Bone marrow (tissue), 2 donors: Measurements from ENCODE around the gene FZD10.

Experiments
- DNase-seq, 2 donors: peaks; one replicate each; lab custom pipeline; 2025; lab: John Stamatoyannopoulos, UW

The FZD10 gene

DNA sequence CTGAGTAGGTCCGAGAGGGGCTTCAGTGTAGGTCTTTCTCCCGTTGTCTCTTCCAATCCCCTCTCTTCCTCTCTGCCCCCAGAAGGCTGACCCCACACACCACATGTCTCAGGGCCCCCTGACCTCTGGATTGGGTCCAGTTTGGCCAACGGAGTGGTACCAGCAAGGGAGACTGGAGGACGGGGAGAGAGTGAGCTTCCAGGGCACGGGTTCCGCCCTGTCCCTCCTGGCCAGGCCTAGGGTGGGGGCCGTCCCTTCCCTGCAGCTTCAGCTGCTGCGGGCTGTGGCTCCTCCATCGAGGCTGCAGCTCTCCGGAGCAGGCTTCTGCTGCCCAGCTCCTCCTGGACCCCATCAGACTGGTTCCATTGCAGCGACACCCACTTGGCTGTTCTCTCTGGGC lies 17.4 kb downstream of the FZD10 start:
- DNase-seq, result no peak

DNA sequence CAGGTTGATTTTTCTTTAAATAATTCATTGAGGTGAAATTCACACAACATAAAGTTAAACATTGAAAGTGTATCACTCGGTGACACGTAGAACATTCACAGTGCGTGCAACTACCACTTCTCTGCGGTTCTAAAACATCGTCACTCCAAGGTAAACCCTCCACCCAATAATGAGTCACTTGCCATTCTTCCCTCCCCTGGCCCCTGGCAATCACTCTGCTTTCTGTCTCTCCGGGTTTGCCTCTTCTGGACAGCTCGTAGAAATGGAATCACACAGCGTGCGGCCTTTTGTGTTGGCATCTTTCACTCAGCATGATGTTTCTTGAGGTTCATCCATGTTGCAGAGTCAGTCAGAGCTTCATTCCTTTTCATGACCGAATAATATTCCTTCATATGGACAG lies 18.9 kb downstream of the FZD10 start:
- DNase-seq, result no peak

DNA sequence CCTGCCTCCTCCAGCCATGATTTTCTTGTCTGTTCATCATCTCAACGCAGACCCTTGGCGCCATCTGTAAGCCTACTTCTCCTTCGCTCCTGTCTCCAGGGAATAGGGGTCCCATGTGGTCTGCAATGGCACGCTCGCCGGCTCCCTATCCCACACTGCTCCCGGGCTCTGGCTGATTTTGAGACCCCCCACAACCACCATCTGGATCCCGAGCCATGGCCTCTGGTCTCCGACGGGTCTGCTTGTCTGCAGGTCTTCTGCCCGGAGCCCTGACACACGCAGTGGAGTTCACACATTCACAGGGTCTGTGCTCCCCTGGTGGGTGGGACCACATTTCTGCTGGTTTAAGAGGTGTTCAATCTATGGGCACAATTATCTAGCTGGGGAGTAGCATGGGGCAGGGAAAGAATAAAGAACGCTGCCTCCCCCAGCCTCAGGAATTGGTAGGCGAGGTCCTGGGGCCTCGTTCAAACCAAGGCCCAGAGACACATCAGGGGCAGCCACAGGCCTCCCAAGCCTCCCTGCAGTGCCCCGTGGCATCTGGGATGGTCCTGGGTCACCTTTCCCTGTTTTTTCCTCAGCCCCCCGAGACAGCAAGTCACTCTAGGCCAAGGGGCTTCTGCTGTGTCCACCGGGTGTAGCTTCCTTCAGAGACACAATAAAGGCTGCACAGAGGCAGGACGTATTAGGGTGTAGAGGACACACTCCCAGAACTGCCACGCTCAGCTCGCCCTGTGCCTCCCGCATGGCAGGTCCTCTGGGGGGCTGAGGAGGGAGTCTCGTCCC lies 21.5 kb downstream of the FZD10 start:
- DNase-seq, result no peak

DNA sequence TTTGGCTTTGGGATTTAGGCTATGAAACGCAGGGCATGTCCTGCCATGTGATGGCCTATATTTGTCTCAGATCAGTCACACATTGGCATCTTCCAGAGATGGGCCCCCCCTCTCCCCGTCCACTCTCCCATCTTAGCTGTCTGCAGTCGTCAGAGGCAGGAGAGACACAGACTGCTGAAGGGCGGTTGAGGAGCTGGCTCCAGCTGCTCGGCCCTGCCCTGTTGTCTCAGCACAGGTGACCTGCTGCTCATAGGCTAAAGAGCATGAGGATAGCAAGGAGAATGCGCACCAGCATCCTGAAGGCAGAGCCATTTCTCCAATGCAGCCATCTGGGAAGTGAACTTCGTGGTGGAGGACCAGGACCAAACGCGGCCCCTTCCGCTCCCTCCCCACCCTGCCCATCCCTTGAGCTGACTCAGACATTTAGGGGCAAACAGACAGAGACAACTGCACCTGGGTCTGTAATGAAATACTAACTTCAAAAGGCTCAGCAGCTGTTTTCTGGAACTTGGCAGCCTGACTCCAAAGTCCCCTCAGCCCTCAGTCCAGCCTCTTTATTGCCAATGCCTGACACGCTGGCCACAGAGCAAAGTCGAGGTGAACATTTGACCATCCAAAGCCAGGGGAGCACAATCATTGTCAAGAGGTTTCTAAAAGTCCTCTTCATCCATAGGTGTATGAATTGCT lies 22.3 kb downstream of the FZD10 start:
- no peak for DNase-seq

DNA sequence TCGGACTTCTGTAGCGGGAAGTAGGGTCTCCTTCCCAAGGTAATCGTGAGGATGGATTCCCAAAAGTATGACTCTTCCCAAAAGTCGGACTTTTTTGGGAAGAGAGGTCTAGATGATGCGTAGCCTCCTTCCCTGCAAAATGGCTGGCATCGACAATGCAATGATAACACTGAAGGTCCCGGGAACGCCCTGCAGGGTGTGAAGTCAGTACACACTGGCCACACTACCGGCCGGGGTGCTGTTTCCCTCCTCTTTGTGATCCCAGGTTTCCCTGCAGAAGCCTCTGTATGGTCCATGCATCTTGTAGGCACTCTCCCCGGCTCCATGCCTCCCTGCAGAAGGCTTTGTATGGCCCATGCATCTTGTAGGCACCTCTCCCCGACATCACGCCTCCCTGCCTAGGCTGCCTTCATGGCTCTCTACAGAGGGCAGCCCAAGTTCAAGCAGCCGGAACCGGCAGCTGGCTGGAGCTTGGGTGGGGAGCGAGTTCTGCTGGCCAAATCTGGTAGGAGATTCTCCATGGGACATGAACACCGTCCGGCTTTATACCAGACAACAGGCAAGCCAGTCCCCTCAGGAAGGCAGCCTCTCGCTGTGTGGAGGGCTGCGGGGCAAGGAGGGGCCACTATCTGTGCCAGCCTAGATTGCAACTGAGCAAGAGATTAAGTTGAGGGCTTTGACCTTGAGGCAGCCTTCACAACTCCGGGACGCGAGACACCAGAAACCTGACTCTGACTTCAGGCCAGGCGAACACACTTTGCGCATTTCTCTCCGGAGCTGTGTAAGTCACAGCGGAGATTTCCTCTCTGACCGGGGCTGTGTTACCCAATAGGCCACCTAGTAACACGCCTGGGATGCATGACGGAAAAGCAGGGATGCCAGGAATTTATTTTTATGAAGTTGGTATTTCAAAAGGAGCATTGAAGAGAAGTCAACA lies 23.5 kb downstream of the FZD10 start:
- DNase-seq, result no peak

DNA sequence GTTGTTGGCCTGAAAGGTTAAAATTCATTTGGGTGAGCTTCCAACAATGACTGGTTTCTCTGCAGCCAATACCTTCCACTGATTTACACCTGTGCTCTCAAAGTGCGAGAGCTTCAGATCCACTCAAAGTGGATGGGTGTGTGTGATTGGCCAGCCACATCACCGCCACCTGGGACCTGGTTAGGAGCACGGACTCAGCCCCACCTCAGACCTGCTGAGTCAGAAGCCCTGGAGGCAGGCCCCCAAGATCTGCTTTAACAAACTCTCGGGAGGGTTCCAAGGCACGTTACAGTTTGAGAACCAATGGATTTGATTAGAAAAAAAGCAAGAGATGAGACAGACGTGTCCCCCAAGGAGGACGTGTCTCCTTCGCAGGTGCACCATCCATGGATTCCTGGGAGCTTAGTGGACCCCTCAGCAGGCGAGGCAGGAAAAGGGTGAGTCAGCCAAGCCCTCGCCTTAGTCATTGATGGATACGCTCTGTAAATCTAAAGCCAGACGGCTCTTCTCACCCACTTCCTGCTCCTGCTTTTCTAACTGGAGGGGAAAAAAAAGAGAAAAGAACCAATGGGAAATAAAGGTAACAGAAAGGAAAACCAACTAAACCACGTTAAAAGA lies 24.5 kb downstream of the FZD10 start:
- no peak for DNase-seq

DNA sequence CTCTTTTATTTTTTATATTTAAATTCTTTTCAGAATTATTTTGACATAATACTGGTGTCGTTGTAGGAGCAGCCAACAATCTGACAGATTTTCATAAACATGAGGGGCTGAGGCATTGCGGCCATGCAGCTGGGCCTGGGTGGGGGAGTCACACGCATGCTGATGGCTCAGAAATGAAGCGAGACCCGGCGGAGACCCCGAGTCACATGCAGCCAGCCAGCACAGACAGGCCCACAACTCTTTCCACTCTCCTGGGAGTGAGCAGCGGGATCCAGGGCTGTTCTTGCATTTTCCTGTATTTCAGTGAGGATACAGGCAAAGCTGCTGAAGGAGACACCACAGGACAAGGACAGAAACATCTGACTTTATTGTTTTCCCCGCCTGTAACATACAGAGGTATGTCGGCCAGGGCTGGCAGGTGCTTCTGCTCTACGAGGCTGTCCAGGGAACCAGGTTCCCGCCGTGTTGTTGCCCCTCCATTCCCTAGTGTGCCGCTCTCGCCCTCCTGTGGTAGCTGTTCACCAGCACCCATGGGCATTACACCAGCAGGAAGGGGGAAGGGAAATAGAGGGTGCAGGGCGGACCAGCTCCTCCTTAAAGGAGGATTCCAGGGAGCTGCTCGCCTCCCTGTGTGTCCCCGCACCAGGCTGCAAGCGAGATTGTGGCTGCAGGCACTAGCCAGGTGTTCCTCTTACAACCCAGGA lies 30.5 kb downstream of the FZD10 start:
- no peak for DNase-seq

DNA sequence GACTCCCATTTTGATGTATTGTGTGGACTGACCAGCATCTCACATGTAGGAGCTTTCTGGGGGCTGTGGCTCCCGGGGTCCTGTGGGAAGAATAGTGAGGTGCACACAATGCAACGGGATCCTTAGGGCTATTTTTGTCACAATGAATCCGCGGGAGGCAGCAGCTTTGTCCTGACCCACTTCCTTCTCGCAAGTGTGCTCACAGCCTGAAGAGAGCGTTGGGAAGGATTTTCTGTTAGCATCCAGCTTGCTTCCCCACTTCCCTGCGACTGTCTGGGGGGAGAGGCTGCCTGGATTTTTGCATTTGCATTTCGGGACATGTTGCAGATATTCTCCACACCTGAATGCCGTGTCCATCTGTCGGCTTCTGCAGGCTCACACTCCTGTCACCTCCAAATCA lies 31.9 kb downstream of the FZD10 start:
- DNase-seq, result no peak

DNA sequence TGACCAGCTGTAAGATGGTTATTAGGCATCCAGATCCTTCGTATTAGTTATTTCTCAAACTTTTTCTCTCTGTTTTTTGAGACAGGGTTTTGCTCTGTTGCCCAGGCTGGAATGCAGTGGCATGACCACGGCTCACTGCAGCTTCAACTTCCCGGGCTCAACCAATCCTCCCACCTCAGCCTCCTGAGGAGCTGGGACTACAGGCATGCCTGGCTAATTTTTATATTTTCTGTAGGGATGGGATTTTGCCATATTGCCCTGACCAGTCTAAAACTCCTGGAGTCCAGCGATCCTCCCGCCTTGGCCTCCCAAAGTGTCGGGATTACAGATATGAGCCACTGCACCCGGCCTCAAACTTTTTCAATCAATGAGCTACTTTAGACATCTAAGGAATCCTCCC lies 33.1 kb downstream of the FZD10 start:
- DNase-seq, result no peak

DNA sequence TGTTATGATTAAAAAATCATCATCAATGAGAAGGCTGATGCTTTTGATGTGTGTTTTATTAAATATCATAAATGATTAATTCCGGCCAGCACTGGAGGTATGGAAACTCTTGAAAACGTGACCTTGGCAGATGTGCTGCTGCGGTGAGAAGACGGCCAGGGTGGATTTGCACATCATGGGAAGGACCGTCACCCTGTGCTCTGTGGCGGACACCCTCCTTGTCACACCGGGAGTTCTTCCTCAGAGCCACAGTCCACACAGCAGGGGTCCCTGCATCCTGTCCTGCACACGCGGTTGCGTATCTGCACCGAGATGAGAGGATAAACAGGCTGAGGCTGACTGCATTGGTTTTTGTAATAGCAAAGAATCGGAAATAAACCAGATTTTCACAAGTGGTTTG lies 33.5 kb downstream of the FZD10 start:
- DNase-seq, result no peak

DNA sequence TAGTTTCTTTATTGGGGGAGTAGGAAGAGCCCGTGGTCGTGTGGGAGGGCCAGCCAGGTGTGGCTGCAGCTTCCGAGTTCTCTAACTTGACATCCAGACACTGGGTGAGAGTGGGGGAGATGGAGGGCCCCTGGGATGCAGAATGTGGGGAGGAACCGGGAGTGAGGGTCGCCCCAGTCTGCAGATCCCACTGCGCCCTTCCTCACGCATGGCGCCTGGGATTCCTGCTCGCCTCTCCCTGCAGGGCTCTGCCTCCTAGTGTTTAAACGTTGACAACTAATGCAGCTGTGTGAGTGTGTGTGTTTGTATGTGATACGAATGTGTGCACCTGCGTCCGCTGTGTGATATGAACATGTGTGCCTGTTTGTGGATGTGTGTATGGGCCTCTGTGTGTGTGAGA lies 34.6 kb downstream of the FZD10 start:
- no peak for DNase-seq

DNA sequence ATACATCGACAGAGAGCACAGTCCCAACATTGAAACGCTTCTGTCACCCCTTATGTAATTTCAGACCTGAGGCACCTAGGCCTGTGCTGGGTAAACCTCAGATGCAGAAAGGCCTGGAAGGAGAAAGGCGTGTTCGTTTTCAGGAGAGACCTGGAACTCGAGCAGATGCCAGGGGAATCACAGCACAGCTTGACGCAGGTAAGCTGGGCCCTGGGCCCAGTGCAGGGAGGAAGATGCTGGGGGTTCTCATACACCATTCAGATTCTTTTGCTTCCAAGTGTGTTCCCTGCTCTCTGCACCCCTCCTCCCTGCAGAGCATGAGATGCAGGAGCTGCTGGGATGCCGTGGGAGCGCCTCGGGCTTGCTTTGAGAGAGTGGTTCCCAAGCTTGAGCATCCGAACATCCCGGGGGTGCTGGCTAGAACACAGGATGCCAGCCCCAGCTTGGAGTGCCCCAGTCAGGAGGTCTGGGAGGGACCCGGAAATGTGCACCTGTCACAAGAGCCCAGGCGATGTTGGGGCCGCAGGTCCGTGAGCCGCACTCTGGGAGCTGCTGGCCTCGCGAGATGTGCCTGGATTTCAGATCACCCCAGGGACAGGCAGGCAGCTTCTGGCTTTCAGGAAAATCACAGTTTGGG lies 35.9 kb downstream of the FZD10 start:
- DNase-seq, result no peak

DNA sequence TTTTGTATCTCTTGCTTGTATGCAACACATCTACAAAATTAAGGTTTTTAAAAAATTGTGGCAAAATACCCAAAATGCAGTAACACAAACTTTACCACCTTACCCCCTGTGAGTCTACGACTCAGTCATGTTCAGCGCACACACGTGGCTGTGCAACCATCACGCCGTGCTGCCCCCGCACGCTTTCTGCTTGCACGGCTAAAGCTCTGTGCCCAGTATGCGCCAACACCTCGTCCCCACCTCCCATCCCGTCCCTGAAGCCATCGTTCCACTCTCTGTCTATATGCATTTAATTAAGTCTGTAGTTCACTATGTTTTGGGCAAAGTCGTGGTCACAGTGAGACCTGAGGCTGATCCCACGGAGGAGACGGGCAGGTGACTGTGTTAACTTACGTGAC lies 36.4 kb downstream of the FZD10 start:
- no peak for DNase-seq

DNA sequence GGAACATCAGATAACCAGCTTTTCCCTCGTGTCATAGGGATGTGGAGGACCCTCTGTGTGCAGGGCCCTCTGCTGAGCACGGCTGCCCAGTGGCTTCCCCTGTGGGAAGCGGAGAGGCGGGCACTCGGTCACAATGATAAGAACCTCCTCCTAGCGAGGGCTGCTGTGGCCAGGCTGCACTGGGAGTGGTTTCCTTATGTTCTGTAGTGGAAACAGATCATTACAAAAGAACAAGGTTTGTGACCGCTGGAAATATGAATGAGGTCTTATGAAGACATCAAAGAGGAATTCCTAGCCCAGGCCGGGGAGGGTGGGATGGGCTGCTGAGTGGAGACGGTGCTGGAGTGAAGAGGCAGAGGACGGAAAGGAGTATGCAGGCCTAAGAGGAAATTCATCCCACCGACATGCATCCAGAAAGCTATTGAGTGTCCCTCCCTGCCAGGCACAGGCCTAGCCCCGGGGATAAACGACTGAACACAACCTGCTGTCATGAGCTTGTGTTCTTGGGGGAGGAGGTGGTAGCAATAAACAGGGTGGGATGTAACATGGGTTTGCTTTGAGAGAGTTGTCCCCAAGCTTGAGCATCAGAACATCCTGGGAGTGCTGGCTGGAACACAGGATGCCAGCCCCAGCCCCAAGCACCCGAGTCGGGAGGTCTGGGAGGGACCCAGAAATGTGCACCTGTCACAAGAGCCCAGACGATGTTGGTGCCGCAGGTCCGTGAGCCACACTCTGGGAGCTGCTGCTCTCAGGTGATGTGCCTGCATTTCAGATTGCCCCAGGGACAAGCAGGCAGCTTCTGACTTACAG lies 37.5 kb downstream of the FZD10 start:
- DNase-seq, result no peak

DNA sequence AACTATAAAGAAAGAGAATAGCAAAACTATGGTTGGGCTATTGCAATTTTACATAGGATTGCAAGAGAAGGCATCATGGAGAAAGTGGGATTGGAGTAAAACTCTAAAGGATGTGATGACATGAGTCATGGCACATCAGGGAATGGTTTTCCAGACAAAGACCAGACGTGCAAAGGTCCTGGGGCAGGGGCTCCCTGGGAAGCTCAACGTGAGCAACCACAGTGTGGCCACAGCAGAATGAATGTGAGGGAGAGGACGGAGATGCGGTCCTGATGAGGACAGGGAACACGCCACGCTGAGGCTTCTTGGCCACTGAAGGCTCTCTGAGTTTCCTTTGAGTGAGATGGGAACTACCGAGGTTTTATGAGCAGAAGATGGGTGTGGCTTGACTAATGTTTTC lies 38.2 kb downstream of the FZD10 start:
- no peak for DNase-seq

DNA sequence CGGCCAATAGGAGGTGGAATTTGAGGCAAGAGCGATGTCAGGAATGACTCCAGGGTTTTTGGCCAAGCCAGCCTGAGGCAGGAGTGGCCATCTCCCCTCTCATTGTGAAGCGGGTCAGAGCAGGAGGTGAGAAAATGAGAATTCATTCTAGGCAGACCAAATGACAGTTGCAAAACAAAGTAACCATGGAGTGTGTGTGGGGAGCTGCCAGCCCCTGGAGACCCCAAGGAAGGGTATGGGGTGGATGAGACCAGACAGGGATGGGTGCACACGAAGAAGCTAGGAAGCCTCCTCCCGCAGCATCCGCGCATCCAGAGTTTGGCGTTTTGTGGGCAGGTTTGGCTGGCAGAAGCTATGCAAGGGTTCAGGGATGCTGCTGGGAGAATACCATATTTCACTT lies 38.8 kb downstream of the FZD10 start:
- no peak for DNase-seq

DNA sequence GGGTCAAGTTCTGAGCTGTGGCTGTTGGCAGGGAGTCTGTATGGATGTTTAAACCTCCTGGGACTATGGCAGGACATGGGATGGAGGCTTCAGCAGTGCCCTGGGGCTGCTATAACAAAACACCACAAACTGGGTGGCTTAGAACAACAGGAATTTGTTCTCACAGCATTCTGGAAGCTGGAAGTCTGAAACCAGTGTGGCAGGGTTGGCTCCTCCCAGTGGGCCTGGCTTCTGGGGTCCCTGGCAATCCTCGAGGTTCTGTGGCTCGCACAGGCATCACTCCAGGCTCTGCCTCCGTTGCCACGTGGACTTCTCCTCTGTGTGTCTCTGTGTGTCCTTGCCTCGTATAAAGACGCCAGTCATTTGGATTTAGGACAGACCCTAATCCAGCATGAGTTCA lies 39.9 kb downstream of the FZD10 start:
- DNase-seq, result no peak

DNA sequence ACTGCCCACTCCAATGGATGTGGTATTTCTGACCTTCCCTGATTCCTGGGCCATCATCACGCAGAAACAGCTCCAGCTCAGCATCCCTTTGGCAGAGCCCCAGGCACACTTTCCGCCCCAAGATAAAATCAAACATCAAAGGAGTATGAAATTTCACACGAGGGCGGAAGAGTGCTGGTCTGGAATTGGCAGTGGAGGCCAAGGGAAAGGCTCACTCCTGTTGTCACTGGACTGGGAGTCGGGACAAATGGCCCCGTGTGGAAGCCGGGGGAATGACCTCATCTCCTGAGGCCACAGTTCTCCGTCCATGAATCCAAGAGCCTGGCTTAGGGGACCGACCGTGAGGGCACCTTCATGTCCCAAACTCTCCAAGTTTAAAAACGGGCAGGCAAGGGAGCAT lies 40.9 kb downstream of the FZD10 start:
- DNase-seq, result no peak

DNA sequence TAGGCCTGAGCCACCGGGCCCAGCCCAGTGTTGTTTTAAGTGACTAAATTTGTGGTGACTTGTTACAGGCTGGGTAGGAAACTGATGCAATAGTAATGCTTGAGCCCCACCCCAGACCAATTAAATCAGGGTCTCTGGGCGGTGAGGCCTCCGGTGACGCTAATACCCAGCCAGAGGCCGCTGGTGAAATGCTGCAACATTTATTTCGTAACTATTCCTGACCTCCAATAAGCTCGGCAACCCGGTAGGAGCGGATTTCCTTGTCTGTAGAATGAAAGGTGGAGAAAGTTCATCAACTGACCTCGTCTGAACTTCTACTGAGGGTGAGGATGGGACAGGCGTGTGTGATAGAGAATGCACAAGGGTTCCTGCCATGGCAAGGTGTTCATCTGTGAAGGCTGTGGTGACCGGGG lies 42.3 kb downstream of the FZD10 start:
- no peak for DNase-seq

DNA sequence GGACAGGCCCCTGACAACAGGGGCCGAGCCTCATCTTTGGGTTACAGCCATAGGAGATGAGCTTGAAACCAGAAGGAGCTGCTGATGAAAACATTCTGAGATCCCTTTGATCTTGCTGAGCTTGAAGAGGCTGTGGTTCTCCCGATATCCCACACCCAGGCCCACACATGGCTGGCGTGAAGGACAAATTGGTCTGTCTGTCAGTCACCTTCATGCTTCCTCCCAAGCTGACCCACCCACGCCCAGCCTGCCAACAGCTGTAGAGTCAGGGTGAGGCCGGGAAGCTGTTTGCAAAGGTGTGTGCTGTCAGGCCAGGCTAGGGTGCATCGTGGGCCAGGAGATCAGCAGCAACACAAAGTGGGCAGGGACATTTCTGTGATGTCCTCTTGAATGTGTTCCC lies 43.2 kb downstream of the FZD10 start:
- no peak for DNase-seq
